ENCODE results near the gene SMIM9. TPM values are rescaled to one million over a fixed set of nuclear protein-coding genes. Genes with fewer than 3 reads are reported as not detected.

SMIM9 gene
- total and polyA plus RNA-seq, 11 donors, result 0.29 to 0.32 TPM; not detected in 9

- TF ChIP-seq POLR2A (IDR thresholded peaks at IDR 0.05) (no peak), CTCF (IDR thresholded peaks at IDR 0.05) (no peak)
- no peaks in the 10 kb centered on the region for H3K9me3 ChIP-seq
- no peak overlapping the region for H3K4me3 ChIP-seq
- no peak overlapping the region for H3K27ac ChIP-seq
- intact Hi-C loops (cut with DNase I), result no loop called here
- H3K36me3 ChIP-seq, result no peaks in the 10 kb centered on the region
- WGBS, 4 donors, result 72 to 90% (median 83%) methylated on average over 1 of the region's 1 CpG
- DNase-seq (no peak), ATAC-seq (no peak)
- H3K27me3 ChIP-seq, result no peaks in the 10 kb centered on the region
- no peaks in the 10 kb centered on the region for H3K4me1 ChIP-seq
Measured at GRCh38 chrX:154824638-154825037, 9.8 kb downstream of the SMIM9 start.

DNA sequence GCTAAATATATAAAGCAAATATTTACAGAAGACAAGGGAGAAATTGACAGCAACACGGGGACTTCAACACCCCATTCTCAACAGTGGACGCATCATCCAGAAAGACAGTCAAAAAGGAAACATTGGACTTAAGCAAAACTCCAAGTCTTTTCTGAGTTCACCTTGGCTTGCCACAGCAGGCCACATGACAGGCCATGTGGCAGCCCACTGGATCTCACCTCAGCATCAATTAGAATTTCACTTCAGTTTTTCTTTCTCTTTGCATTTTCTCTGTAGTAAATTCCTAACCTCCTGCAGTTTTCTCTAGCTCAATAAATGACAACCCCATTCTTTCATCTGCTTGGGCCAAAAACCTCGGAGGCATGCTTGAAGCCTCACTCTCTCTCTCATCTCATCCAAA lies 12.4 kb downstream of the SMIM9 start:
- H3K4me3 ChIP-seq, result no peak overlapping the region
- no peaks in the 10 kb centered on the region for H3K27me3 ChIP-seq
- DNase-seq, result no peak
- no peak overlapping the region for H3K27ac ChIP-seq
- intact Hi-C loops (cut with DNase I), result no loop called here
- 68 to 96% (median 88%) methylated on average over 3 of the region's 3 CpGs for WGBS, 4 donors
- TF ChIP-seq CTCF (IDR thresholded peaks at IDR 0.05) (no peak), POLR2A (IDR thresholded peaks at IDR 0.05) (no peak)
- H3K36me3 ChIP-seq, result no peaks in the 10 kb centered on the region
- H3K4me1 ChIP-seq, result no peaks in the 10 kb centered on the region
- no peaks in the 10 kb centered on the region for H3K9me3 ChIP-seq
- ATAC-seq, result no peak

DNA sequence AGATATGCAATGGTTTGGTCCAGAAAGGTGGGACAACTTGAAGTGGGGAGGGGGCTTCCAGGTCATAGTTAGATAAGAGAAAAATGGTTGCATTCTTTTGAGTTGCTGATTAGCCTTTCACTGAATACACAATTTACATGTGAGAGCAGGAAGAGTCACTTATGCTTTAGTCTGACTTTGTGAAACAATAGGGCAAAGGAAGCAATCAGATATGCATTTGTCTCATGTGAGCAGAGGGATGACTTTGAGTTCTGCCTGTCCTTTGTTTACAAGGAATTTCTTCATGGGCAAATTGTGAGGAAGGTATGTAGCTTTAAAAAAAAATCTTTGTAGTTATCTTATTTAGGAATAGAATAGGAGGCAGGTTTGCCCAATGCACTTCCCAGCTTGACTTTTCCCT lies 12.9 kb downstream of the SMIM9 start:
- H3K9me3 ChIP-seq, result no peaks in the 10 kb centered on the region
- intact Hi-C loops (cut with DNase I), result no loop called here
- no peak for ATAC-seq
- no peak overlapping the region for H3K4me3 ChIP-seq
- TF ChIP-seq CTCF (IDR thresholded peaks at IDR 0.05), result no peak
- no peak for TF ChIP-seq POLR2A (IDR thresholded peaks at IDR 0.05)
- no peaks in the 10 kb centered on the region for H3K4me1 ChIP-seq
- DNase-seq, result no peak
- H3K27me3 ChIP-seq, result no peaks in the 10 kb centered on the region
- H3K27ac ChIP-seq, result no peak overlapping the region
- H3K36me3 ChIP-seq, result no peaks in the 10 kb centered on the region

- intact Hi-C loops (cut with DNase I), result loop anchor here in 1 of 10 donors (10.0 kb wide), 1 partner anchor 55 kb away; no protein-coding TSS in a partner anchor
- WGBS, 4 donors, result 77 to 88% (median 85%) methylated on average over 7 of the region's 7 CpGs
- Histone ChIP-seq H3K27me3 (no peaks in the 10 kb centered on the region), H3K9me3 (no peaks in the 10 kb centered on the region), H3K4me3 (no peak overlapping the region), H3K4me1 (no peaks in the 10 kb centered on the region), H3K27ac (no peak overlapping the region), H3K36me3 (no peaks in the 10 kb centered on the region)
- DNase-seq (no peak), ATAC-seq (no peak)
- TF ChIP-seq CTCF (IDR thresholded peaks at IDR 0.05) (no peak), POLR2A (IDR thresholded peaks at IDR 0.05) (no peak)
Measured at GRCh38 chrX:154819771-154820341, 14.6 kb downstream of the SMIM9 start.
